Keratinocyte (primary cell): ENCODE measurements around the gene PSAPL1. TPM values are rescaled to one million over a fixed set of nuclear protein-coding genes. Genes with fewer than 3 reads are reported as not detected.

Experiments
- DNase-seq: peaks from one replicate; pipeline ENCODE4 v3.0.0-alpha.2; 2011; ENCODE audit warnings: low read depth, missing footprints, low spot score
- FAIRE-seq: peaks from 2 replicates; lab custom pipeline; 2011; peaks lifted over from hg19 to GRCh38; lab: Jason Lieb, UNC
- H2AFZ ChIP-seq: 2 replicates; pipeline ENCODE4 v1.6.0; 2012; ENCODE audit warnings: low read length, control low read depth, inconsistent platforms; ENCODE audit not compliant: control insufficient read depth
- H3K27ac ChIP-seq: 2 replicates; pipeline ENCODE4 v1.5.1; 2011; ENCODE audit warnings: low read length; ENCODE audit not compliant: control insufficient read depth, insufficient read depth
- H3K27me3 ChIP-seq: 3 replicates; pipeline ENCODE4 v1.6.0; 2011; ENCODE audit warnings: low read length; ENCODE audit not compliant: control insufficient read depth, insufficient read depth; ENCODE audit errors: extremely low read depth
- H3K36me3 ChIP-seq, 2 experiments: 2 replicates in 1 of 2; 3 replicates in 1 of 2; pipeline ENCODE4 v1.5.1; 2011; ENCODE audit warnings: low read length in 2 of 2, mild to moderate bottlenecking in 1 of 2; ENCODE audit not compliant: control insufficient read depth in 2 of 2, insufficient read depth in 2 of 2; ENCODE audit errors: extremely low read depth in 1 of 2
- H3K4me1 ChIP-seq: 3 replicates; pipeline ENCODE4 v1.5.1; 2011; ENCODE audit warnings: low read length; ENCODE audit not compliant: control insufficient read depth, insufficient read depth; ENCODE audit errors: extremely low read depth
- H3K4me2 ChIP-seq: 3 replicates; pipeline ENCODE4 v1.6.0; 2011; ENCODE audit warnings: low read depth, low read length; ENCODE audit not compliant: control insufficient read depth, insufficient read depth; ENCODE audit errors: extremely low read depth
- H3K4me3 ChIP-seq, 3 experiments: fragments of 200-600 bp in 1 of 3; sonication (generic) in 1 of 3; 2 replicates in 2 of 3; 3 replicates in 1 of 3; pipeline ENCODE4 v1.5.1; 2011 to 2016; ENCODE audit warnings: low read length in 3 of 3, mild to moderate bottlenecking in 3 of 3, control low read depth in 2 of 3, inconsistent platforms in 1 of 3, low read depth in 1 of 3, mixed read lengths in 1 of 3, mixed run types in 1 of 3, moderate library complexity in 1 of 3; ENCODE audit not compliant: control insufficient read depth in 2 of 3, insufficient read depth in 2 of 3; ENCODE audit errors: extremely low read depth in 1 of 3
- H3K79me2 ChIP-seq: 2 replicates; pipeline ENCODE4 v1.6.0; 2012; ENCODE audit warnings: low read length; ENCODE audit not compliant: control insufficient read depth, insufficient read depth
- H3K9ac ChIP-seq: 3 replicates; pipeline ENCODE4 v1.6.0; 2011; ENCODE audit warnings: low read length; ENCODE audit not compliant: control insufficient read depth, insufficient read depth; ENCODE audit errors: extremely low read depth
- H3K9me1 ChIP-seq: 3 replicates; pipeline ENCODE4 v1.6.0; 2011; ENCODE audit warnings: low read length; ENCODE audit not compliant: control insufficient read depth, insufficient read depth; ENCODE audit errors: extremely low read depth
- H3K9me3 ChIP-seq: 2 replicates; pipeline ENCODE4 v1.5.1; 2012; ENCODE audit warnings: low read depth, low read length; ENCODE audit not compliant: control insufficient read depth
- H4K20me1 ChIP-seq: 3 replicates; pipeline ENCODE4 v1.6.0; 2011; ENCODE audit warnings: low read length; ENCODE audit not compliant: control insufficient read depth, insufficient read depth; ENCODE audit errors: extremely low read depth
- EZH2 ChIP-seq: IDR thresholded peaks from one replicate; pipeline ENCODE4 v1.6.1; 2012; ENCODE audit warnings: inconsistent platforms, mild to moderate bottlenecking, low read length, moderate library complexity
- dilution Hi-C: fragments of 300-500 bp; cut with MboI; formaldehyde crosslinking; loops from one replicate; pipeline ENCODE4 v1.7.0; 2020; ENCODE audit warnings: low sequenced_read_pairs; ENCODE audit not compliant: extremely low pct_ligation_motif_present
- polyA plus RNA-seq, 5 experiments: library from polyadenylated mRNA; depleted of rRNA in 3 of 5; stranded (reverse) in 3 of 5; stranded (forward) in 1 of 5; unstranded in 1 of 5; fragments of >200 nt; gene quantifications; 1 replicate in 1 of 5; 2 replicates in 3 of 5; 3 replicates in 1 of 5; pipeline versions ENCODE4 v1.2.1 to v1.2.3, GENCODE V29; 2011 to 2012; ENCODE audit warnings: missing spikeins in 2 of 5, low read depth in 1 of 5, low replicate concordance in 1 of 5
- TF ChIP-seq, protein P1 (sequence below), 3 experiments: IDR thresholded peaks in 1 of 3; conservative IDR thresholded peaks in 1 of 3; optimal IDR thresholded peaks in 1 of 3; 2 replicates in 2 of 3; 3 replicates in 1 of 3; pipeline versions ENCODE3 to v1.5.1; 2011; ENCODE audit warnings: low read length in 3 of 3, mild to moderate bottlenecking in 3 of 3, moderate library complexity in 2 of 3, control low read depth in 1 of 3, inconsistent platforms in 1 of 3; ENCODE audit not compliant: insufficient read depth in 2 of 3; ENCODE audit errors: extremely low read depth in 1 of 3

Gene PSAPL1
- polyA plus RNA-seq, 1 donor (not counting 4 experiments of a cell fraction or from before 2014, with no cell fraction given) = 0.03 TPM

DNA sequence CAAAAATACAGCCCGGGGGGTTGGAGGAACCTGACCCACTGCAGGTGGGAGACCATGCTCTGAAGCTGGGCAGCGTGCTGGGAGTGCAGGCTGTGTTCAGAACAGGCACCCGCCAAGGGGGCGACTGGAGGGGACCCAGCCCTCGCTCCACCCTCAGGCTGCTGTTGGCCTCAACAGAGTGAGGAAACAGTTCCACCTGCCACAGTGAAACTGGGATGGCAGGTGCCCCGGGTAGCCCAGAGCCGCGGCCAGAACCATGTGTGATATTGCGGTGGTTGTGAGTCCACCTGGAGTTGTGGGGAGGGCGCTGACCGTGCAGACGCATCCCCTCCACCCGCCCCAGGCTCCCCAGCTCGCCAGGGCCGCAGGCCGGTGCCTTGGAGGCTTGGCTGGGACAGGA lies 45.7 kb upstream of the PSAPL1 start:
- H3K9me1 ChIP-seq = no peaks in the 10 kb centered on the region
- TF ChIP-seq, protein P1, sequence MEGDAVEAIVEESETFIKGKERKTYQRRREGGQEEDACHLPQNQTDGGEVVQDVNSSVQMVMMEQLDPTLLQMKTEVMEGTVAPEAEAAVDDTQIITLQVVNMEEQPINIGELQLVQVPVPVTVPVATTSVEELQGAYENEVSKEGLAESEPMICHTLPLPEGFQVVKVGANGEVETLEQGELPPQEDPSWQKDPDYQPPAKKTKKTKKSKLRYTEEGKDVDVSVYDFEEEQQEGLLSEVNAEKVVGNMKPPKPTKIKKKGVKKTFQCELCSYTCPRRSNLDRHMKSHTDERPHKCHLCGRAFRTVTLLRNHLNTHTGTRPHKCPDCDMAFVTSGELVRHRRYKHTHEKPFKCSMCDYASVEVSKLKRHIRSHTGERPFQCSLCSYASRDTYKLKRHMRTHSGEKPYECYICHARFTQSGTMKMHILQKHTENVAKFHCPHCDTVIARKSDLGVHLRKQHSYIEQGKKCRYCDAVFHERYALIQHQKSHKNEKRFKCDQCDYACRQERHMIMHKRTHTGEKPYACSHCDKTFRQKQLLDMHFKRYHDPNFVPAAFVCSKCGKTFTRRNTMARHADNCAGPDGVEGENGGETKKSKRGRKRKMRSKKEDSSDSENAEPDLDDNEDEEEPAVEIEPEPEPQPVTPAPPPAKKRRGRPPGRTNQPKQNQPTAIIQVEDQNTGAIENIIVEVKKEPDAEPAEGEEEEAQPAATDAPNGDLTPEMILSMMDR (optimal IDR thresholded peaks at IDR 0.05 in 1 of 3, IDR thresholded peaks at IDR 0.05 in 1 of 3, conservative IDR thresholded peaks at IDR 0.05 in 1 of 3; ENCODE audit: extremely low read depth in 1 of 3, insufficient read depth in 2 of 3, low read length in 3 of 3) = no peak
- no peak for TF ChIP-seq EZH2
- no peak for DNase-seq
- FAIRE-seq = no peak
- no peaks in the 10 kb centered on the region for H3K9me3 ChIP-seq
- no peaks in the 10 kb centered on the region for H3K4me1 ChIP-seq
- dilution Hi-C loops = no loop called here
- H3K79me2 ChIP-seq = no peaks in the 10 kb centered on the region
- H3K4me3 ChIP-seq = no peak overlapping the region
- no peaks in the 10 kb centered on the region for H3K27me3 ChIP-seq
- no peak overlapping the region for H3K9ac ChIP-seq
- no peaks in the 10 kb centered on the region for H4K20me1 ChIP-seq
- no peaks in the 10 kb centered on the region for H3K36me3 ChIP-seq
- no peak overlapping the region for H3K27ac ChIP-seq
- H2AFZ ChIP-seq = no peak overlapping the region
- H3K4me2 ChIP-seq = no peak overlapping the region

DNA sequence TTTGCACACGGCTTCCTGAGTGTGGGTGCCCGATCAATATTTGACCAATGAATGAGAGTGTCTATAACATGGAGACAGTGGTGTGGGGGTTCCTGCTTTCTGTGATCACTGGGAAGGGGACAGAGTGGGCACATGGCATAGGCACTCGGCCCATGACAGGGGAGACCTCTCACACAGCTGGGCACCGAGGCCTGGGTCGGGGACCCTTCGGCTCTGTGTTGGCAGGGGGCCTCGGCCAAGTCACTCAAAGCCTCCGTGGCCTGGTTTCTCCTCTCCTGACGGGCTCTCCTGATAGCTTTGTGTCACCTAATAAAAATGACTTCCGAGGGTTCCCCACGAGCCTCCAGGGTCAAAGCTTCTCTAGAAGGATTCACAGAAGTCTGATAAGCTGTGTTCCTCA lies 43.9 kb upstream of the PSAPL1 start:
- Histone ChIP-seq H3K4me2 (no peak overlapping the region), H3K27ac (no peak overlapping the region), H3K9me3 (no peaks in the 10 kb centered on the region), H3K36me3 (no peaks in the 10 kb centered on the region), H3K4me1 (no peaks in the 10 kb centered on the region), H3K9me1 (no peaks in the 10 kb centered on the region), H2AFZ (no peak overlapping the region), H4K20me1 (no peaks in the 10 kb centered on the region), H3K9ac (no peak overlapping the region), H3K27me3 (no peaks in the 10 kb centered on the region), H3K79me2 (no peaks in the 10 kb centered on the region), H3K4me3 (no peak overlapping the region)
- dilution Hi-C loops = no loop called here
- TF ChIP-seq EZH2 = no peak
- TF ChIP-seq, protein P1 (optimal IDR thresholded peaks at IDR 0.05 in 1 of 3, IDR thresholded peaks at IDR 0.05 in 1 of 3, conservative IDR thresholded peaks at IDR 0.05 in 1 of 3; ENCODE audit: extremely low read depth in 1 of 3, insufficient read depth in 2 of 3, low read length in 3 of 3) = no peak
- no peak for FAIRE-seq
- DNase-seq = no peak
